Upper lobe of left lung (tissue), 6 donors: ENCODE data around the gene DIP2C. TPM values are rescaled to one million over a fixed set of nuclear protein-coding genes. Genes with fewer than 3 reads are reported as not detected.

Experiments
- ATAC-seq, 2 donors: fragments of 200-7000 bp; cut with Tn5 transposase; one replicate each; pipeline ENCODE4 v1.9.1; 2022; ENCODE audit warnings: mild to moderate bottlenecking in 2 of 2, moderate library complexity in 2 of 2; ENCODE audit not compliant: low FRiP score in 2 of 2
- DNase-seq, 2 donors: peaks; one replicate each; pipeline ENCODE4 v3.0.0-alpha.2; 2019 to 2020
- H3K27ac ChIP-seq, 4 donors: fragments of 200-600 bp; sonication (generic); one replicate each; pipeline ENCODE4 v1.5.1; 2016 to 2019
- H3K27me3 ChIP-seq, 4 donors: fragments of 200-600 bp; sonication (generic); one replicate each; pipeline ENCODE4 v1.5.1; 2017 to 2019
- H3K36me3 ChIP-seq, 4 donors: fragments of 200-600 bp; sonication (generic); one replicate each; pipeline ENCODE4 v1.5.1; 2016 to 2019
- H3K4me1 ChIP-seq, 4 donors: fragments of 200-600 bp; sonication (generic); one replicate each; pipeline ENCODE4 v1.5.1; 2018 to 2019
- H3K4me3 ChIP-seq, 4 donors: fragments of 200-600 bp; sonication (generic); one replicate each; pipeline ENCODE4 v1.5.1; 2017 to 2019; ENCODE audit warnings: mild to moderate bottlenecking in 2 of 4, moderate library complexity in 1 of 4
- H3K9me3 ChIP-seq, 4 donors: fragments of 200-600 bp; sonication (generic); one replicate each; pipeline ENCODE4 v1.5.1; 2018 to 2019
- EP300 ChIP-seq, 4 donors: sonication (generic); formaldehyde crosslinking; IDR thresholded peaks; one replicate each; pipeline ENCODE4 v1.5.1; 2017; ENCODE audit warnings: antibody characterized with exemption in 4 of 4, control low read depth in 2 of 4
- POLR2A ChIP-seq, 4 donors: fragments of 450-650 bp; IDR thresholded peaks; one replicate each; pipeline ENCODE4 v1.5.1; 2016 to 2017; ENCODE audit warnings: antibody characterized with exemption in 4 of 4, mild to moderate bottlenecking in 2 of 4
- POLR2AphosphoS5 ChIP-seq, 2 donors: sonication (generic); formaldehyde crosslinking; IDR thresholded peaks; one replicate each; pipeline ENCODE4 v1.5.1; 2017; ENCODE audit warnings: antibody characterized with exemption in 2 of 2
- WGBS, 2 donors: methylation state at CpG; one replicate each; pipeline ENCODE4 v1.1.5; 2017 to 2018; 5-methylcytosine and 5-hydroxymethylcytosine counted together
- total RNA-seq, 6 donors: library from RNA; depleted of rRNA in 4 of 6; stranded (reverse); fragments of >200 nt in 4 of 6; gene quantifications; one replicate each; pipeline versions ENCODE4 v1.1.0 to v1.2.1, GENCODE V29; 2016 to 2021
- TF ChIP-seq, protein P1 (sequence below), 6 experiments: fragments of 450-650 bp in 4 of 6; fragments of 200-600 bp in 2 of 6; sonication (generic) in 2 of 6; IDR thresholded peaks; one replicate each; pipeline ENCODE4 v1.5.1; 2016 to 2019; ENCODE audit warnings: antibody characterized with exemption in 6 of 6
- donor health status: DM: no; HTN: no; CAD: no; lungs with moderate emphysema.
- donor health status: DM: no; HTN: yes; CAD: no; lungs with severe emphysema.

The DIP2C gene
- total RNA-seq, 6 donors from 2014 or later = 11.6 to 32.5 (median 14.7) TPM

DNA sequence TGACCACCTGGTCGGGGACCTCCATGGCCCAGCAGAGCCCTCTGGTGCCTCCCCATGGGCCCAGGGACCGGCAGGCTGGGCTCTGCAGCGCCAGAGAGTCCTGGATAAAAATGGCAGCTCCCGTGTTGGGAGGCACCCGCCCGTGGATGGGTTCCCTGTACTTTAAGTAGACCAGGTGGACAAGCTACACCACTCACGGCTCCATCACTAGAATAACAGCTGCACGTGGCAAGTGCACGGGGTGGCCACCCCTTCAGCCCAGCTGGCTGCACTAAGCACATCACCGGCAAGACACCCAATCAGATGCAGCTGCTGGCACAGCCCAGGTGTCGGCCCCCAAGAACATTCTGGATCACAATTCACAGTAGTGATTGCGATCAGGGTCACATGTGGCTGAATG, 69.8 kb downstream of the DIP2C start:
- Histone ChIP-seq H3K36me3 (no peaks in the 10 kb centered on the region), H3K9me3 (no peaks in the 10 kb centered on the region), H3K27me3 (no peaks in the 10 kb centered on the region), H3K27ac (no peak overlapping the region), H3K4me1 (peaks cover 2 to 22% (median 9%) of the 10 kb centered on the region in 4 donors), H3K4me3 (no peak overlapping the region)
- no peak for DNase-seq
- 89% methylated on average over 10 to 12 of the region's 12 CpGs for WGBS, 2 donors
- TF ChIP-seq, protein P1, sequence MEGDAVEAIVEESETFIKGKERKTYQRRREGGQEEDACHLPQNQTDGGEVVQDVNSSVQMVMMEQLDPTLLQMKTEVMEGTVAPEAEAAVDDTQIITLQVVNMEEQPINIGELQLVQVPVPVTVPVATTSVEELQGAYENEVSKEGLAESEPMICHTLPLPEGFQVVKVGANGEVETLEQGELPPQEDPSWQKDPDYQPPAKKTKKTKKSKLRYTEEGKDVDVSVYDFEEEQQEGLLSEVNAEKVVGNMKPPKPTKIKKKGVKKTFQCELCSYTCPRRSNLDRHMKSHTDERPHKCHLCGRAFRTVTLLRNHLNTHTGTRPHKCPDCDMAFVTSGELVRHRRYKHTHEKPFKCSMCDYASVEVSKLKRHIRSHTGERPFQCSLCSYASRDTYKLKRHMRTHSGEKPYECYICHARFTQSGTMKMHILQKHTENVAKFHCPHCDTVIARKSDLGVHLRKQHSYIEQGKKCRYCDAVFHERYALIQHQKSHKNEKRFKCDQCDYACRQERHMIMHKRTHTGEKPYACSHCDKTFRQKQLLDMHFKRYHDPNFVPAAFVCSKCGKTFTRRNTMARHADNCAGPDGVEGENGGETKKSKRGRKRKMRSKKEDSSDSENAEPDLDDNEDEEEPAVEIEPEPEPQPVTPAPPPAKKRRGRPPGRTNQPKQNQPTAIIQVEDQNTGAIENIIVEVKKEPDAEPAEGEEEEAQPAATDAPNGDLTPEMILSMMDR (IDR thresholded peaks at IDR 0.05) = no peak
- no peak for ATAC-seq

DNA sequence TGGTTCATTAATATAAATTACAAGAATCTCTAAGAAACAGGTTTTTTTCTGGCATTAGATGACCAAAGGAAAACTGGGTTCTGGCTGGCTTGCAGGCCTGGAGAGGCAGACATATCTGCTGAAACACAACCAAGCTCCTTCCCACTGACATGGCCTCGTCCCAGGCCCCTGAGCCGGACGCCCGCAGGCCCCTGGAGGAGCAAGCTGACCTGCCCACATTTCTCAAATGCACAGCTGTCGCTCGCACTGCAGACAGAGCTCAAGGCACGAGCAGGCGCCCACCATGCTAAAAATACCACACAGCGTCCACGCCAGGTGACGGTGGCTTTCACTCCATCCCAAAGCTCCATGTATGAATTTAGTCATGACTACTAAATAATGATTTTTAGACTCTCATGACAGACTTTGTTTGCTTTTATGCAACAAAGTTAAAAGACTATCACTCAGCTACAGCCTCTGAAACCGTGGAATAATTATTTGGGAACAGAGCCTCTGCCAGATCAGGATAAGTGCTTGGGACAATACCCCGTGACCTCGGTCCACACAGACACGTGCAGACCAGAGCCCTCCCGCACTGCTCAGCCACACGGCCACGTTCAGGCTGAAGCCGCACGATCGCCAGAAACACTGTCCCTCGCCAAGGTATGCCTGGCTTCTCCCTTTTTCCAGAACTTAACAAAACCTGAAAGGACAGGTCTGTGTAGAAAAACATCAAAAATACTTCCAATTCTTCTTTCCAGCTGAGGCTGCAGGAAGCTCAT, 71.1 kb downstream of the DIP2C start:
- Histone ChIP-seq H3K27me3 (no peaks in the 10 kb centered on the region), H3K4me1 (peaks cover 9 to 25% (median 17%) of the 10 kb centered on the region in 4 donors), H3K27ac (no peak overlapping the region), H3K9me3 (no peaks in the 10 kb centered on the region), H3K36me3 (no peaks in the 10 kb centered on the region), H3K4me3 (no peak overlapping the region)
- no peak for ATAC-seq
- TF ChIP-seq EP300 (IDR thresholded peaks at IDR 0.05) (no peak), POLR2A (IDR thresholded peaks at IDR 0.05) (no peak), POLR2AphosphoS5 (IDR thresholded peaks at IDR 0.05) (no peak)
- TF ChIP-seq, protein P1 (IDR thresholded peaks at IDR 0.05) = no peak
- WGBS, 2 donors = 78 to 88% methylated on average over 20 to 22 of the region's 22 CpGs
- DNase-seq = peak in 1 of 2 donors; percentile 68

DNA sequence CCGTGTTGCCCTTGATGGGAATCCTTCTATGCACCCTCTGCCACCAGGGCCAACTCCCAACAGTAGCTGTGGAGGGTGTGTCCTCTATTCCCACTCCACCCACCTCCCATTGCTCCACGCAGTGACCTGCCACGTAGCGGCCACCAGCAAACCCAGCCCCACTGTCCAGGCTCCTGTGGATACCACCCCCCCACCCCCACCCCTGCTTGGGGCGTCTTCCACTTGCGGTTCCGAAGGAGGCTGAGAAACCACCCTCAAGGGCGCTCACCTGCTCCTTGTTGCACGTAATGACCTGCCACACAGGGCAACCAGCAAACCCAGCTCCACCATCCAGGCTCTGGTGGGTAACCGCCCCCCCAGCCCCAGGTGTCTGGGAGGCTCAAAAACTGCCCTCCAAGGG, 72.0 kb downstream of the DIP2C start:
- TF ChIP-seq EP300 (IDR thresholded peaks at IDR 0.05) = no peak
- TF ChIP-seq, protein P1 (IDR thresholded peaks at IDR 0.05) = no peak
- no peak for TF ChIP-seq POLR2A (IDR thresholded peaks at IDR 0.05)
- no peak for TF ChIP-seq POLR2AphosphoS5 (IDR thresholded peaks at IDR 0.05)
- Histone ChIP-seq H3K36me3 (no peaks in the 10 kb centered on the region), H3K9me3 (no peaks in the 10 kb centered on the region), H3K27me3 (no peaks in the 10 kb centered on the region), H3K4me1 (peaks cover 13 to 34% (median 23%) of the 10 kb centered on the region in 4 donors), H3K4me3 (no peak overlapping the region), H3K27ac (no peak overlapping the region)
- ATAC-seq = no peak
- 66 to 92% methylated on average over 10 of the region's 10 CpGs for WGBS, 2 donors
- DNase-seq = no peak

DNA sequence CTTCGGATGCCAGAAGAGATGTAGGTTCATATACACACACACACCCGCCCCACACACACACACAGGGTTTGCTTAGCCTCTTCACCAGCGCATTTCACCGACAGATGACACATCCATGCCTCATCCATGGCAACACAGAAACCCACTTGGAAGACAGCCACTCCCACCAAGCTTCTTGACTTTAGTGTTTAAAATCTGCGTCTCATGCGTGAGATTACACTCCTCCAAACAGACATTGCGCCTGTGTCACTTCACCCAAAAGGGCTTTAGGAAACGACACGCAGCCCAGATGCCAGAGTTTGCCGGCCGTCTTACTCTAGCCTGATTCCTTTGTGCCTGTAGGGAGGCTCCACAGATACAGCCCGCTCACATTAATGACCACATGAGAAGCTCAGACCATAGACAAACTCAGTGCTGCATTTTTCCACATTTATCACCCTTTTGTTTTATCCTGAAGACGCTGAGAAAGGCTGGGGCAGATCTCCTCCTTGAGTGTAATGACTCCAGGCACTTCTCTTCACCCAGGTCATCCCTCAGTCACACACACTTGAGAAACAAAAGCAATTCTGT, 73.8 kb downstream of the DIP2C start:
- no peaks in the 10 kb centered on the region for H3K27me3 ChIP-seq
- H3K27ac ChIP-seq = no peak overlapping the region
- TF ChIP-seq, protein P1 (IDR thresholded peaks at IDR 0.05) = no peak
- TF ChIP-seq POLR2AphosphoS5 (IDR thresholded peaks at IDR 0.05) (no peak), POLR2A (IDR thresholded peaks at IDR 0.05) (no peak), EP300 (IDR thresholded peaks at IDR 0.05) (no peak)
- WGBS, 2 donors = 91 to 94% methylated on average over 13 of the region's 13 CpGs
- no peak for DNase-seq
- H3K4me3 ChIP-seq = no peak overlapping the region
- H3K4me1 ChIP-seq = peaks cover 13 to 36% (median 23%) of the 10 kb centered on the region in 4 donors
- no peak for ATAC-seq
- H3K9me3 ChIP-seq = no peaks in the 10 kb centered on the region
- H3K36me3 ChIP-seq = no peaks in the 10 kb centered on the region
